ENCODE results near the gene RND1.

The RND1 gene

GRCh38 chr12:48810903-48811431 lies 54.7 kb downstream of the RND1 start:
- H3K4me3 ChIP-seq (replicated peaks; ENCODE audit: low read depth, low read length) = no peak overlapping the region
- DNase-seq (ENCODE audit: extremely low read depth, low read depth) = peak; percentile 76

GRCh38 chr12:48807981-48808380 lies 57.7 kb downstream of the RND1 start:
- no peak for DNase-seq (ENCODE audit: extremely low read depth, low read depth)
- no peak for TF ChIP-seq CTCF (IDR thresholded peaks at IDR 0.05; ENCODE audit: low read depth, low read length, missing control alignments)

More at GRCh38 chr12:48810903-48811431, 54.7 kb downstream of the RND1 start:
- no peak for TF ChIP-seq CTCF (IDR thresholded peaks at IDR 0.05; ENCODE audit: low read depth, low read length, missing control alignments)

More at GRCh38 chr12:48807981-48808380, 57.7 kb downstream of the RND1 start:
- H3K4me3 ChIP-seq (replicated peaks; ENCODE audit: low read depth, low read length) = no peak overlapping the region
